Measurements from ENCODE around the gene FAM9A. TPM values are rescaled to one million over a fixed set of nuclear protein-coding genes. Genes with fewer than 3 reads are reported as not detected.

Gene FAM9A
- polyA plus RNA-seq, 3 donors: not detected

DNA sequence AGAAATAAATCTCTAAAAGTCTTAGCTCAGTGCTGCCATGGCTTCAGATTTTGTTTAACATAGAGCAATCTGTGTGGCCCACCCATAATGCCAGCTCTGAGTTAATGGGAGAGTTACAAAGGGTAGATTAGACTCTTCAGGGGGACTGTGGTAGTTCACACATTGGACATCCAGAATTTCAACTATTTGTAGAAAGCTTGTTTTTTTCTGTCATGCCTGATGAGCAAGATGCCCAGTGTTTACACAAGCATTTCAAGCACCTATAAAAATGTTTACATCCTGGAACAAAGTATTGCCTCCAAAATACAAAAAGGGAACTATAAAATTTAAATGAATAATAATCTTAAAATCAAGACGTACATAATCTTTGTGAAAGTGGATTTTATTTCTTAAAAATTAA lies 43.0 kb upstream of the FAM9A start:
- no peaks in the 10 kb centered on the region for H3K4me1 Mint-ChIP-seq
- no peak for DNase-seq
- H3K36me3 Mint-ChIP-seq: no peaks in the 10 kb centered on the region
- no peak overlapping the region for H3K27ac Mint-ChIP-seq
- Histone ChIP-seq H3K27me3 (ENCODE audit: control insufficient read depth in 2 of 2, insufficient read depth in 2 of 2, low read length in 2 of 2) (peaks cover 0 to 2% of the 10 kb centered on the region in 2 donors), H3K27ac (ENCODE audit: low read depth in 1 of 2, low read length in 2 of 2) (no peak overlapping the region), H3K79me2 (ENCODE audit: insufficient read depth, low read length) (no peaks in the 10 kb centered on the region), H3K9me3 (replicated peaks in 1 of 2; ENCODE audit: control insufficient read depth in 1 of 2, insufficient read depth in 1 of 2, low read length in 2 of 2) (no peaks in the 10 kb centered on the region), H4K20me1 (ENCODE audit: insufficient read depth, low read length) (no peaks in the 10 kb centered on the region), H3K4me2 (replicated peaks; ENCODE audit: extremely low read depth, low read length, poor library complexity, severe bottlenecking) (no peak overlapping the region), H3K4me3 (replicated peaks in 1 of 3; ENCODE audit: low read depth in 2 of 3, low read length in 3 of 3) (no peak overlapping the region), H3K4me1 (ENCODE audit: control insufficient read depth in 1 of 2, insufficient read depth in 2 of 2, low read length in 2 of 2) (no peaks in the 10 kb centered on the region), H2AFZ (ENCODE audit: insufficient read depth, low read depth, low read length, poor library complexity, severe bottlenecking) (no peak overlapping the region), H3K9ac (ENCODE audit: insufficient read depth, low read length, poor library complexity, severe bottlenecking) (no peak overlapping the region), H3K36me3 (replicated peaks in 1 of 2; ENCODE audit: control insufficient read depth in 1 of 2, insufficient read depth in 2 of 2, low read length in 2 of 2) (no peaks in the 10 kb centered on the region)
- TF ChIP-seq, protein P1, sequence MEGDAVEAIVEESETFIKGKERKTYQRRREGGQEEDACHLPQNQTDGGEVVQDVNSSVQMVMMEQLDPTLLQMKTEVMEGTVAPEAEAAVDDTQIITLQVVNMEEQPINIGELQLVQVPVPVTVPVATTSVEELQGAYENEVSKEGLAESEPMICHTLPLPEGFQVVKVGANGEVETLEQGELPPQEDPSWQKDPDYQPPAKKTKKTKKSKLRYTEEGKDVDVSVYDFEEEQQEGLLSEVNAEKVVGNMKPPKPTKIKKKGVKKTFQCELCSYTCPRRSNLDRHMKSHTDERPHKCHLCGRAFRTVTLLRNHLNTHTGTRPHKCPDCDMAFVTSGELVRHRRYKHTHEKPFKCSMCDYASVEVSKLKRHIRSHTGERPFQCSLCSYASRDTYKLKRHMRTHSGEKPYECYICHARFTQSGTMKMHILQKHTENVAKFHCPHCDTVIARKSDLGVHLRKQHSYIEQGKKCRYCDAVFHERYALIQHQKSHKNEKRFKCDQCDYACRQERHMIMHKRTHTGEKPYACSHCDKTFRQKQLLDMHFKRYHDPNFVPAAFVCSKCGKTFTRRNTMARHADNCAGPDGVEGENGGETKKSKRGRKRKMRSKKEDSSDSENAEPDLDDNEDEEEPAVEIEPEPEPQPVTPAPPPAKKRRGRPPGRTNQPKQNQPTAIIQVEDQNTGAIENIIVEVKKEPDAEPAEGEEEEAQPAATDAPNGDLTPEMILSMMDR (IDR thresholded peaks at IDR 0.05): no peak
- peaks cover 0 to 19% (median 8%) of the 10 kb centered on the region in 3 donors for H3K27me3 Mint-ChIP-seq (ENCODE audit: low read depth in 3 of 3)
- no peak overlapping the region for H3K4me3 Mint-ChIP-seq
- no CpG with 5 or more reads among the region's 1 CpG for WGBS (ENCODE audit: insufficient coverage)
- intact Hi-C loops (cut with micrococcal nuclease): no loop called here
- peaks cover 0 to 4% (median 2%) of the 10 kb centered on the region in 7 donors for H3K9me3 Mint-ChIP-seq

DNA sequence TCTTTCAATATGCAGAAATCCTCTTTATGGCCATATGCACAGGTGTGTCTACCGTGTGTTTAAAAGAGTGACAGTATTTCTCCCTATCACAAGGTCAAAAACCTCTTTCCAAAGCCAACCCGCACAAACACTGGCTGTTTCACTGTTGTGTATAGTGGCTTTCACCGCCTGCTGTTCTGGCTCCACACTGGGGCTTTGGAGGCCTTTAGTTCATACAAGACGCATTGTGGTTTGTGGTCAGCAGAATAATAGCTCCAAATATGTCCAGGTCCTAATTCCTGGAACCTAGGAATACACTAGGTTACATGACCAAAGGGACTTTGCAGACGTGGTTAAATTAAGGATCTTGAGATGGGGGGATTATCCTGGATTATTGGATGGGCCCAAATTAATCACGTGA lies 40.7 kb upstream of the FAM9A start:
- Histone ChIP-seq H3K9ac (ENCODE audit: insufficient read depth, low read length, poor library complexity, severe bottlenecking) (no peak overlapping the region), H3K4me1 (ENCODE audit: control insufficient read depth in 1 of 2, insufficient read depth in 2 of 2, low read length in 2 of 2) (no peaks in the 10 kb centered on the region), H4K20me1 (ENCODE audit: insufficient read depth, low read length) (no peaks in the 10 kb centered on the region), H3K27me3 (ENCODE audit: control insufficient read depth in 2 of 2, insufficient read depth in 2 of 2, low read length in 2 of 2) (peaks cover 0 to 5% of the 10 kb centered on the region in 2 donors), H3K4me2 (replicated peaks; ENCODE audit: extremely low read depth, low read length, poor library complexity, severe bottlenecking) (no peak overlapping the region), H3K4me3 (replicated peaks in 1 of 3; ENCODE audit: low read depth in 2 of 3, low read length in 3 of 3) (no peak overlapping the region), H3K79me2 (ENCODE audit: insufficient read depth, low read length) (no peaks in the 10 kb centered on the region), H3K27ac (ENCODE audit: low read depth in 1 of 2, low read length in 2 of 2) (no peak overlapping the region), H3K36me3 (replicated peaks in 1 of 2; ENCODE audit: control insufficient read depth in 1 of 2, insufficient read depth in 2 of 2, low read length in 2 of 2) (no peaks in the 10 kb centered on the region), H2AFZ (ENCODE audit: insufficient read depth, low read depth, low read length, poor library complexity, severe bottlenecking) (no peak overlapping the region), H3K9me3 (replicated peaks in 1 of 2; ENCODE audit: control insufficient read depth in 1 of 2, insufficient read depth in 1 of 2, low read length in 2 of 2) (no peaks in the 10 kb centered on the region)
- Mint-ChIP-seq H3K4me3 (no peak overlapping the region), H3K4me1 (no peaks in the 10 kb centered on the region), H3K9me3 (peaks cover 0 to 5% (median 3%) of the 10 kb centered on the region in 7 donors), H3K36me3 (no peaks in the 10 kb centered on the region), H3K27ac (no peak overlapping the region), H3K27me3 (ENCODE audit: low read depth in 3 of 3) (peaks cover 0 to 18% (median 11%) of the 10 kb centered on the region in 3 donors)
- intact Hi-C loops (cut with micrococcal nuclease): no loop called here
- no peak for DNase-seq
- WGBS (ENCODE audit: insufficient coverage): 100% methylated on average over 1 of the region's 6 CpGs
- TF ChIP-seq, protein P1 (IDR thresholded peaks at IDR 0.05): no peak
